ENCODE data around the gene ZFYVE16.

DNA sequence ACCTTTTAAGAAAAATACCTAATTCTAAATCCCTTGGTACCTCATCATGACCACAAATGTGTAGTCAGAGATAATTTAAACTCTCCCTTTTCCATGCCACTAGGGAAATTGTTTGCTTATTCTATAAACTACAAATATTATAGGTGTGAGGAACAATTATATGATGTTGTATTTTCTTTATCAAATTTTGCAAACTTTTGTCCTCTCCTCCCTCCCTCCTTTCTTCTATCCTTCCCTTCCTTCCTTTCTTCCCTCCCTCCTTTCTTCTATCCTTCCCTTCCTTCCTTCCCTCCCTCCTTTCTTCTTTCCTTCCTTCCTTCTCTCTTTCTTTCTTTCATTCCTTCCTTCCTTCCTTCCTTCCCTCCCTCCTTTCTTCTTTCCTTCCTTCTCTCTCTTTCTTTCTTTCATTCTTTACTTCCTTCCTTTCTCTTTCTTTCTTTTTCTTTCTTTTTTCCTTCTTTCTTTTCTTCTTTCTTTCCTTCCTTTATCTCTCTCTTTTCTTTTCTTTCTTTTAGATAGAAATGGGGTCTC lies 46.9 kb upstream of the ZFYVE16 start:
- TF ChIP-seq POLR2A (IDR thresholded peaks at IDR 0.05), result no peak
- no peak for TF ChIP-seq CTCF (IDR thresholded peaks at IDR 0.05)

Data from Peyer's patch (tissue), 4 donors.